IMR-90 (cell line): ENCODE measurements around the gene ZNF132. TPM values are rescaled to one million over a fixed set of nuclear protein-coding genes. Genes with fewer than 3 reads are reported as not detected.

Experiments used
- ATAC-seq: fragments of 200-7000 bp; cut with Tn5 transposase; 2 replicates; pipeline ENCODE4 v1.9.1; 2020; ENCODE audit warnings: low read depth, mild to moderate bottlenecking, moderate library complexity
- BruUV-seq: library from RNA; stranded (reverse); fragments of 400-500 nt; replicated peaks from 2 replicates; lab custom pipeline; 2021; lab: Mats Ljungman, UMichigan
- CTCF ChIA-PET: fragments of 300-600 bp; formaldehyde crosslinking; extraction: SDS; loops from one replicate; lab custom pipeline; 2021; ENCODE audit warnings: antibody characterized with exemption; lab: Yijun Ruan, JAX
- POLR2A ChIA-PET: fragments of 300-600 bp; sonication (Branson Sonifier 250); formaldehyde crosslinking; loops from one replicate; lab custom pipeline; 2022; ENCODE audit warnings: antibody characterized with exemption; ENCODE audit not compliant: unreplicated experiment; lab: Charles Lee
- DNase-seq: peaks from one replicate; pipeline ENCODE4 v3.0.0; 2013
- H2AFZ ChIP-seq: replicated peaks from 2 replicates; pipeline ENCODE3; 2013; ENCODE audit warnings: low read length, mild to moderate bottlenecking; ENCODE audit not compliant: poor library complexity
- H2AK5ac ChIP-seq: 2 replicates; pipeline ENCODE4 v1.6.1; 2013; ENCODE audit warnings: low read depth, low read length, inconsistent platforms
- H2AK9ac ChIP-seq: replicated peaks from 2 replicates; pipeline ENCODE3; 2013; ENCODE audit warnings: mild to moderate bottlenecking, low read depth, low read length, moderate library complexity; ENCODE audit not compliant: poor library complexity
- H2BK120ac ChIP-seq: 2 replicates; pipeline ENCODE4 v1.6.1; 2013; ENCODE audit warnings: low read depth, low read length, inconsistent platforms
- H2BK15ac ChIP-seq: 3 replicates; pipeline ENCODE4 v1.6.1; 2013; ENCODE audit warnings: low read depth, low read length, inconsistent platforms
- H2BK20ac ChIP-seq: 2 replicates; pipeline ENCODE4 v1.6.1; 2013; ENCODE audit warnings: low read depth, mild to moderate bottlenecking, inconsistent platforms, low read length, moderate library complexity
- H2BK5ac ChIP-seq: 2 replicates; pipeline ENCODE4 v1.6.1; 2013; ENCODE audit warnings: mild to moderate bottlenecking, low read depth, low read length, inconsistent platforms; ENCODE audit not compliant: poor library complexity, severe bottlenecking
- H3K14ac ChIP-seq: replicated peaks from 2 replicates; pipeline ENCODE4 v1.6.1; 2013; ENCODE audit warnings: low read depth, low read length, inconsistent platforms
- H3K18ac ChIP-seq: 2 replicates; pipeline ENCODE4 v1.6.1; 2013; ENCODE audit warnings: low read depth, low read length, control low read depth
- H3K23ac ChIP-seq: 2 replicates; pipeline ENCODE4 v1.6.1; 2013; ENCODE audit warnings: low read depth, low read length, inconsistent platforms
- H3K27ac ChIP-seq: 2 replicates; pipeline ENCODE4 v1.5.1; 2013; ENCODE audit warnings: mild to moderate bottlenecking, control low read depth, low read length; ENCODE audit not compliant: insufficient read depth
- H3K27me3 ChIP-seq: 2 replicates; pipeline ENCODE4 v1.6.1; 2013; ENCODE audit warnings: low read length; ENCODE audit not compliant: control insufficient read depth, insufficient read depth
- H3K36me3 ChIP-seq: 2 replicates; pipeline ENCODE4 v1.6.1; 2013; ENCODE audit warnings: low read length, mixed read lengths; ENCODE audit not compliant: control insufficient read depth, insufficient read depth
- H3K4ac ChIP-seq: 2 replicates; pipeline ENCODE4 v1.6.1; 2013; ENCODE audit warnings: low read depth, low read length, inconsistent platforms
- H3K4me1 ChIP-seq: 2 replicates; pipeline ENCODE4 v1.6.1; 2013; ENCODE audit warnings: low read length, mixed read lengths; ENCODE audit not compliant: control insufficient read depth, insufficient read depth
- H3K4me2 ChIP-seq: 2 replicates; pipeline ENCODE4 v1.6.1; 2013; ENCODE audit warnings: low read depth, mild to moderate bottlenecking, control low read depth, low read length, moderate library complexity
- H3K4me3 ChIP-seq: 2 replicates; pipeline ENCODE4 v1.5.1; 2013; ENCODE audit warnings: low read depth, mild to moderate bottlenecking, control low read depth, low read length, moderate library complexity; ENCODE audit not compliant: insufficient read depth
- H3K56ac ChIP-seq: 2 replicates; pipeline ENCODE4 v1.6.1; 2013; ENCODE audit warnings: low read length, inconsistent platforms; ENCODE audit not compliant: insufficient read depth; ENCODE audit errors: extremely low read depth
- H3K79me1 ChIP-seq, 2 experiments: 2 replicates each; pipeline ENCODE4 v1.6.1; 2013; ENCODE audit warnings: low read length in 2 of 2, inconsistent platforms in 1 of 2, low read depth in 1 of 2
- H3K9ac ChIP-seq: 2 replicates; pipeline ENCODE4 v1.6.1; 2013; ENCODE audit warnings: low read depth, low read length, control low read depth
- H3K9me1 ChIP-seq: 2 replicates; pipeline ENCODE4 v1.6.1; 2013; ENCODE audit warnings: low read length, inconsistent platforms; ENCODE audit not compliant: insufficient read depth
- H3K9me3 ChIP-seq: 2 replicates; pipeline ENCODE4 v1.6.1; 2013; ENCODE audit warnings: low read length; ENCODE audit not compliant: control insufficient read depth, insufficient read depth
- H4K20me1 ChIP-seq: 2 replicates; pipeline ENCODE4 v1.6.1; 2013; ENCODE audit warnings: low read length, inconsistent platforms; ENCODE audit not compliant: insufficient read depth
- H4K5ac ChIP-seq: 2 replicates; pipeline ENCODE4 v1.6.1; 2013; ENCODE audit warnings: mild to moderate bottlenecking, low read depth, low read length, control low read depth
- H4K8ac ChIP-seq, 2 experiments: 2 replicates each; pipeline ENCODE4 v1.6.1; 2013; ENCODE audit warnings: low read depth in 2 of 2, low read length in 2 of 2, control low read depth in 1 of 2, inconsistent platforms in 1 of 2
- H4K91ac ChIP-seq: 2 replicates; pipeline ENCODE4 v1.6.1; 2013; ENCODE audit warnings: low read depth, low read length, inconsistent platforms; ENCODE audit not compliant: insufficient read depth
- CEBPB ChIP-seq: IDR thresholded peaks from 2 replicates; pipeline ENCODE4 v1.6.1; 2012; ENCODE audit warnings: low read depth, low read length, improper control_type of control experiment
- MAZ ChIP-seq: IDR thresholded peaks from 2 replicates; pipeline ENCODE4 v1.6.1; 2012; ENCODE audit warnings: low read depth, mild to moderate bottlenecking, low read length, improper control_type of control experiment, moderate library complexity, borderline replicate concordance
- RAD21 ChIP-seq: IDR thresholded peaks from 2 replicates; pipeline ENCODE4 v1.6.1; 2012; ENCODE audit warnings: low read length, improper control_type of control experiment
- RCOR1 ChIP-seq: IDR thresholded peaks from 2 replicates; pipeline ENCODE4 v1.6.1; 2012; ENCODE audit warnings: mild to moderate bottlenecking, low read length, improper control_type of control experiment; ENCODE audit not compliant: insufficient replicate concordance
- WGBS, 2 experiments: methylation state at CpG; one replicate each; pipeline versions ENCODE4 v1.1.5 to v1.1.7; 2013; ENCODE audit warnings: missing lambda C conversion rate in 2 of 2; ENCODE audit not compliant: insufficient read length in 1 of 2; ENCODE audit errors: extremely low coverage in 2 of 2; 5-methylcytosine and 5-hydroxymethylcytosine counted together
- dilution Hi-C: fragments of 300-500 bp; cut with HindIII; formaldehyde crosslinking; loops from one replicate; pipeline ENCODE4 v1.14.3; 2018; ENCODE audit warnings: low sequenced_read_pairs; ENCODE audit not compliant: unreplicated experiment
- in situ Hi-C: fragments of 300-500 bp; cut with MboI; formaldehyde crosslinking; loops from 3 replicates; pipeline ENCODE4 v1.14.3; 2019; ENCODE audit warnings: low sequenced_read_pairs, inconsistent platforms, mixed read lengths
- intact Hi-C: fragments of 100-400 bp; cut with micrococcal nuclease; formaldehyde crosslinking; loops from 2 replicates; pipeline ENCODE4 v1.10.0; 2022
- polyA plus RNA-seq, 3 experiments: library from polyadenylated mRNA; depleted of rRNA; stranded (reverse); fragments of >200 nt; gene quantifications; 2 replicates each; pipeline ENCODE4 v1.2.3, GENCODE V29; 2012; ENCODE audit warnings: low replicate concordance in 1 of 3
- total RNA-seq: library from RNA; depleted of rRNA; stranded (reverse); fragments of >200 nt; gene quantifications from 2 replicates; pipeline ENCODE4 v1.2.3, GENCODE V29; 2012

The ZNF132 gene
- total and polyA plus RNA-seq, 2 of the 4 experiments (the other 2 are of a cell fraction): 2.4 to 13.6 TPM

DNA sequence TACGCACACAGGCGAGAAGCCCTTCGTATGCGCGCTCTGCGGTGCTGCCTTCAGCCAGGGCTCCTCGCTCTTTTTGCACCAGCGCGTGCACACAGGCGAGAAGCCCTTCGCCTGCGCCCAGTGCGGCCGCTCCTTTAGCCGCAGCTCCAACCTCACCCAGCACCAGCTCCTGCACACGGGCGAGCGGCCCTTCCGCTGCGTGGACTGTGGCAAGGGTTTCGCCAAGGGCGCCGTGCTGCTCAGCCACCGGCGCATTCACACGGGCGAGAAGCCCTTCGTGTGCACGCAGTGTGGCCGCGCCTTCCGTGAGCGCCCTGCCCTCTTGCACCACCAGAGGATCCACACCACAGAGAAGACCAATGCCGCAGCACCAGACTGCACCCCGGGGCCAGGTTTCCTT, 16.2 kb upstream of the ZNF132 start:
- no peak overlapping the region for H4K8ac ChIP-seq
- H3K23ac ChIP-seq: no peak overlapping the region
- H3K9me1 ChIP-seq: peaks cover 16% of the 10 kb centered on the region; the same call in 1 of the 2 replicates
- no peak overlapping the region for H3K14ac ChIP-seq
- H3K9me3 ChIP-seq: no peaks in the 10 kb centered on the region
- no peak overlapping the region for H2BK5ac ChIP-seq
- no peak overlapping the region for H3K4me3 ChIP-seq
- no peak overlapping the region for H3K4me2 ChIP-seq
- H3K27me3 ChIP-seq: no peaks in the 10 kb centered on the region
- H4K91ac ChIP-seq: no peak overlapping the region
- no peaks in the 10 kb centered on the region for H3K4me1 ChIP-seq
- no TSS peak for BruUV-seq
- DNase-seq (no peak), ATAC-seq (no peak)
- H2BK20ac ChIP-seq: no peak overlapping the region
- dilution Hi-C loops: no loop called here
- H4K5ac ChIP-seq: no peak overlapping the region
- no peak overlapping the region for H2AK5ac ChIP-seq
- H3K27ac ChIP-seq: no peak overlapping the region
- intact Hi-C loops: no loop called here
- H3K79me1 ChIP-seq: peaks cover 8 to 13% of the 10 kb centered on the region in 2 experiments; a peak in 2 of 4 replicates
- no peak for TF ChIP-seq RAD21
- no peak for TF ChIP-seq MAZ
- no peak for TF ChIP-seq CEBPB
- TF ChIP-seq RCOR1: no peak
- no peak overlapping the region for H2AK9ac ChIP-seq
- no peak overlapping the region for H3K4ac ChIP-seq
- no peaks in the 10 kb centered on the region for H4K20me1 ChIP-seq
- in situ Hi-C loops: no loop called here
- WGBS, 2 experiments: 99% methylated on average over 21 of the region's 35 CpGs; no CpG with 5 or more reads in 1 of the 2 experiments
- H3K9ac ChIP-seq: no peak overlapping the region
- H3K56ac ChIP-seq: no peak overlapping the region
- POLR2A ChIA-PET: no interaction called here
- H2BK120ac ChIP-seq: no peak overlapping the region
- H3K18ac ChIP-seq: no peak overlapping the region
- H3K36me3 ChIP-seq: peaks cover 19% of the 10 kb centered on the region
- no peak overlapping the region for H2BK15ac ChIP-seq
- CTCF ChIA-PET: no interaction called here
- no peak overlapping the region for H2AFZ ChIP-seq
